Ectodermal cell (in vitro differentiated cells): ENCODE measurements around the gene ZNF761.
"Not testable (repeated sequence)": the region's sequence is repeated elsewhere in the genome, so short reads cannot be mapped to it uniquely, and the experiment has no call there.

Experiments
- H3K27ac ChIP-seq: 2 replicates; pipeline ENCODE4 v1.7.0; 2013; ENCODE audit warnings: mild to moderate bottlenecking, low read depth, low read length; ENCODE audit not compliant: insufficient read depth, poor library complexity, severe bottlenecking
- H3K27me3 ChIP-seq: 2 replicates; pipeline ENCODE4 v1.7.0; 2013; ENCODE audit warnings: mild to moderate bottlenecking, low read length; ENCODE audit not compliant: insufficient read depth, control insufficient read depth, poor library complexity, severe bottlenecking
- H3K36me3 ChIP-seq: one replicate; pipeline ENCODE4 v1.7.0; 2013; ENCODE audit warnings: low read length; ENCODE audit not compliant: control insufficient read depth, insufficient read depth
- H3K4me1 ChIP-seq: one replicate; pipeline ENCODE4 v1.7.0; 2013; ENCODE audit warnings: low read length; ENCODE audit not compliant: control insufficient read depth, insufficient read depth
- H3K4me3 ChIP-seq: 2 replicates; pipeline ENCODE4 v1.7.0; 2013; ENCODE audit warnings: low read depth, low read length, control low read depth; ENCODE audit not compliant: insufficient read depth
- H3K9me3 ChIP-seq: 2 replicates; pipeline ENCODE4 v1.7.0; 2013; ENCODE audit warnings: mild to moderate bottlenecking, low read length, moderate library complexity; ENCODE audit not compliant: control insufficient read depth
- WGBS, 2 experiments: methylation state at CpG; one replicate each; pipeline ENCODE4 v1.1.7; 2013; ENCODE audit warnings: missing lambda C conversion rate in 2 of 2; 5-methylcytosine and 5-hydroxymethylcytosine counted together

Gene ZNF761

GRCh38 chr19:53475470-53475869 is 43.7 kb downstream of the ZNF761 start:
- not testable (repeated sequence) for H3K27ac ChIP-seq, H3K9me3 ChIP-seq
- WGBS, 2 experiments: 91 to 92% methylated on average over 6 of the region's 6 CpGs

GRCh38 chr19:53483751-53484150 is 52.0 kb downstream of the ZNF761 start:
- H3K4me1 ChIP-seq, H3K27ac ChIP-seq, H3K4me3 ChIP-seq, H3K9me3 ChIP-seq, H3K27me3 ChIP-seq: not testable (repeated sequence)
- WGBS, 2 experiments: 94 to 97% methylated on average over 2 of the region's 2 CpGs
- peaks cover 45% of the 10 kb centered on the region for H3K36me3 ChIP-seq

More at GRCh38 chr19:53475470-53475869, 43.7 kb downstream of the ZNF761 start:
- H3K4me3 ChIP-seq, H3K4me1 ChIP-seq, H3K27me3 ChIP-seq: not testable (repeated sequence)
- peaks cover 37% of the 10 kb centered on the region for H3K36me3 ChIP-seq

- no peak overlapping the region for H3K4me3 ChIP-seq
- WGBS, 2 experiments: 94% methylated on average over 5 to 7 of the region's 8 CpGs
- H3K36me3 ChIP-seq: peaks cover 53% of the 10 kb centered on the region
- no peaks in the 10 kb centered on the region for H3K4me1 ChIP-seq
- H3K9me3 ChIP-seq: peaks cover 4% of the 10 kb centered on the region
- no peaks in the 10 kb centered on the region for H3K27me3 ChIP-seq
- H3K27ac ChIP-seq: no peak overlapping the region
Observed at GRCh38 chr19:53485046-53486004, 53.5 kb downstream of the ZNF761 start.

- Histone ChIP-seq H3K27me3 (no peaks in the 10 kb centered on the region), H3K4me3 (no peak overlapping the region), H3K4me1 (no peaks in the 10 kb centered on the region), H3K9me3 (no peaks in the 10 kb centered on the region), H3K36me3 (peaks cover 55% of the 10 kb centered on the region), H3K27ac (no peak overlapping the region)
- WGBS, 2 experiments: 91 to 94% methylated on average over 5 of the region's 5 CpGs
Observed at GRCh38 chr19:53492153-53492552, 60.4 kb downstream of the ZNF761 start.

DNA sequence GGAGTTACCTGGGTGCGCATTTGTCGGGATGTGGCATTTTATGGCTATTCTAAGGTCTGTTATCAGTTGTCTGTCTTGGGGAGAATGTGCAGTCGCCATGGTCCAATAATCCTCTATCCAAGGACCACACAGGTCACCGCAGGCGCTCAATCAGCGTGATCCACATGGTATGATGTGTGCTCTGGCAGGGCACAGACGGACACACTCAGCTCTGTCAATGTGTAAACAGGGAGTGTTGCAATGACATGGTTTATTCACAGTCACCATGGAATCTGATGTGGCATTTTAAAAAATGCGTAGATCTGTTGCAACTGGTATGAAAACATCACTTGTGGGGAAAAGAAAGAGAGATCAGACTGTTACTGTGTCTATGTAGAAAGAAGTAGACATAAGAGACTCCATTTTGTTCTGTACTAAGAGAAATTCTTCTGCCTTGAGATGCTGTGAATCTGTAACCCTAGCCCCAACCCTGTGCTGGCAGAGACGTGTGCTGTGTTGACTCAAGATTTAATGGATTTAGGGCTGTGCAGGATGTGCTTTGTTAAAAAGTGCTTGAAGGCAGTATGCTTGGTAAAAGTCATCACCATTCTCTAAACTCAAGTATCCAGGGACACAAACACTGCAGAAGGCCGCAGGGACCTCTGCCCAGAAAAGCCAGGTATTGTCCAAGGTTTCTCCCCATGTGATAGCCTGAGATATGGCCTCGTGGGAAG is 65.7 kb downstream of the ZNF761 start:
- not testable (repeated sequence) for H3K4me1 ChIP-seq, H3K27me3 ChIP-seq, H3K9me3 ChIP-seq, H3K4me3 ChIP-seq, H3K27ac ChIP-seq, H3K36me3 ChIP-seq
- 80 to 82% methylated on average over 9 to 11 of the region's 11 CpGs for WGBS, 2 experiments

DNA sequence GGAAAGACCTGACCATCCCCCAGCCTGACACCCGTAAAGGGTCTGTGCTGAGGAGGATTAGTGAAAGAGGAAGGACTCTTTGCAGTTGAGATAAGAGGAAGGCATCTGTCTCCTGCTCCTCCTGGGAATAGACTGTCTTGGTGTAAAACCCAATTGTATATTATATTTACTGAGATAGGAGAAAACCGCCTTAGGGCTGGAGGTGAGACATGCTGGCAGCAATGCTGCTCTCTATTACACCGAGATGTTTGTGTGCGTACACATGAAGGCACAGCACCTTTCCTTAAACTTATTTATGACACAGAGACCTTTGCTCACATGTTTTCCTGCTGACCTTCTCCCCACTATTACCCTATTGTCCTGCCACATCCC is 66.2 kb downstream of the ZNF761 start:
- H3K36me3 ChIP-seq, H3K27ac ChIP-seq, H3K27me3 ChIP-seq, H3K4me1 ChIP-seq, H3K9me3 ChIP-seq, H3K4me3 ChIP-seq: not testable (repeated sequence)
- 79 to 91% methylated on average over 4 of the region's 4 CpGs for WGBS, 2 experiments

GRCh38 chr19:53503151-53503550 is 71.4 kb downstream of the ZNF761 start:
- not testable (repeated sequence) for H3K27ac ChIP-seq, H3K27me3 ChIP-seq, H3K4me3 ChIP-seq, H3K9me3 ChIP-seq, H3K36me3 ChIP-seq, H3K4me1 ChIP-seq
- WGBS, 2 experiments: 67 to 68% methylated on average over 7 of the region's 7 CpGs

DNA sequence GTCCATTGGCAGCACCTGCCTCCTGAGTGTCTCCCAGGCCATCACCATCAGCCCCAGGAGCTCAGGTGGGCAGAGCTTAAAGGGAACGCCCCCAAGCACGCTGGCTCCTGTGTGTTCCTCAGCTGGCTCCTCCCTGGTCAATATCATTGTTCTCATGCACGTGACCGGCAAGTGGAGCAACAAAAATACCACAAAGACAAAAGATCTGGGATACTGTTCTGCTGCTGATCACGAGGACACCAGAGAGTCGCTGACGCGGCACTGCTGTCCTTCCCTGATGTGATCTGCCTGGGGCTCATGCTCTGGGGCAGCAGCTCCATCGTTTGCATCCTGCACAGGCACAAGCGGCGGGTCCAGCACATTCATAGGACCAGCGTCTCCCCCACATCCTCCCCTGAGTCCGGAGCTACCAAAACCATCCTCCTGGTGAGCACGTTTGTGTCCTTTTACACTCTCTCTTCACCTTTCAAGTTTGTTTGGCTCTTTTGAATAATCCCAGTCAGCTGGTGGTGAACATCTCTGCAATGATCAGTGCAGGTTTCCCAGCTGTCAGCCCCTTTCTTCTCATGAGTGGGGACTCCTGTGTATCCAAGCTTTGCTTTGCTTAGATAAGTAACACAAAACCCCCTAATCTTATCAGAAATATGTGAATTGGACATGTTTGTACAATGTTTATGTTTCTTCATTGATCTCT is 72.0 kb downstream of the ZNF761 start:
- WGBS, 2 experiments: 67 to 68% methylated on average over 10 to 11 of the region's 14 CpGs
- not testable (repeated sequence) for H3K27ac ChIP-seq, H3K4me3 ChIP-seq

GRCh38 chr19:53504365-53504703 is 72.5 kb downstream of the ZNF761 start:
- not testable (repeated sequence) for H3K27ac ChIP-seq, H3K4me1 ChIP-seq, H3K4me3 ChIP-seq, H3K9me3 ChIP-seq, H3K36me3 ChIP-seq, H3K27me3 ChIP-seq
- WGBS, 2 experiments: 65 to 69% methylated on average over 10 to 12 of the region's 13 CpGs

More for the DNA sequence above, 72.0 kb downstream of the ZNF761 start:
- H3K27me3 ChIP-seq, H3K9me3 ChIP-seq, H3K36me3 ChIP-seq, H3K4me1 ChIP-seq: not testable (repeated sequence)

GRCh38 chr19:53504885-53505284 is 73.1 kb downstream of the ZNF761 start:
- no peaks in the 10 kb centered on the region for H3K9me3 ChIP-seq
- no peak overlapping the region for H3K27ac ChIP-seq
- H3K27me3 ChIP-seq: no peaks in the 10 kb centered on the region
- no peaks in the 10 kb centered on the region for H3K4me1 ChIP-seq
- no peak overlapping the region for H3K4me3 ChIP-seq
- no peaks in the 10 kb centered on the region for H3K36me3 ChIP-seq
- 88 to 94% methylated on average over 7 of the region's 7 CpGs for WGBS, 2 experiments
